Gastrocnemius medialis (tissue), 4 donors: ENCODE data around the gene CCR9. TPM values are rescaled to one million over a fixed set of nuclear protein-coding genes. Genes with fewer than 3 reads are reported as not detected.
A peak's percentile ranks its signal among the peaks of the same experiment; 100 is the strongest.

ENCODE experiments used
- ATAC-seq, 2 donors: fragments of 150-250 bp; one replicate each; pipeline ENCODE4 v1.9.1; 2016
- DNase-seq, 2 donors: peaks; one replicate each; pipeline ENCODE4 v3.0.0-alpha.2; 2019
- H3K27ac ChIP-seq, 4 donors: fragments of 200-600 bp; sonication (generic); 1 replicate in 1 of 4; 2 replicates in 3 of 4; pipeline ENCODE4 v1.5.1; 2016 to 2018; ENCODE audit warnings: mild to moderate bottlenecking in 2 of 4, moderate library complexity in 1 of 4
- H3K27me3 ChIP-seq, 3 donors: fragments of 200-600 bp; sonication (generic) in 2 of 3; 1 replicate in 1 of 3; 2 replicates in 2 of 3; pipeline versions ENCODE4 v1.5.1 to v1.6.0; 2016 to 2019; ENCODE audit warnings: mild to moderate bottlenecking in 1 of 3, moderate library complexity in 1 of 3
- H3K36me3 ChIP-seq, 2 donors: fragments of 200-600 bp; sonication (generic) in 1 of 2; one replicate each; pipeline ENCODE4 v1.5.1; 2017 to 2018
- H3K4me1 ChIP-seq, 2 donors: fragments of 200-600 bp; sonication (generic) in 1 of 2; one replicate each; pipeline ENCODE4 v1.5.1; 2016 to 2017; ENCODE audit warnings: mild to moderate bottlenecking in 2 of 2
- H3K4me3 ChIP-seq, 4 donors: fragments of 200-600 bp; sonication (generic) in 3 of 4; 1 replicate in 1 of 4; 2 replicates in 3 of 4; pipeline ENCODE4 v1.5.1; 2016 to 2019; ENCODE audit warnings: mild to moderate bottlenecking in 2 of 4
- H3K9me3 ChIP-seq, 3 donors: fragments of 200-600 bp; sonication (generic) in 2 of 3; 1 replicate in 1 of 3; 2 replicates in 2 of 3; pipeline ENCODE4 v1.5.1; 2016 to 2019
- CTCF ChIP-seq, 5 experiments: fragments of 450-650 bp in 3 of 5; fragments of 200-600 bp in 2 of 5; sonication (generic) in 2 of 5; IDR thresholded peaks in 4 of 5; conservative IDR thresholded peaks in 1 of 5; 1 replicate in 4 of 5; 2 replicates in 1 of 5; pipeline ENCODE4 v1.5.1; 2016 to 2019; ENCODE audit warnings: antibody characterized with exemption in 5 of 5, mild to moderate bottlenecking in 3 of 5, moderate library complexity in 3 of 5
- POLR2A ChIP-seq, 2 donors: fragments of 450-650 bp; IDR thresholded peaks; one replicate each; pipeline ENCODE4 v1.6.1; 2017; ENCODE audit warnings: antibody characterized with exemption in 2 of 2, mild to moderate bottlenecking in 2 of 2, moderate library complexity in 2 of 2
- in situ Hi-C, 4 donors: fragments of 200-750 bp; cut with MboI; loops; one replicate each; pipeline versions ENCODE4 v1.15.0 to v1.8.0; 2017; ENCODE audit warnings: low sequenced_read_pairs in 4 of 4
- intact Hi-C: fragments of 100-400 bp; cut with DNase I; formaldehyde crosslinking; loops from one replicate; pipeline ENCODE4 v1.15.1; 2023; ENCODE audit warnings: low total_unique reads
- total RNA-seq, 4 donors: library from RNA; depleted of rRNA; stranded (reverse); fragments of >200 nt; gene quantifications; one replicate each; pipeline versions ENCODE4 v1.1.0 to v1.2.3, GENCODE V29; 2016

Gene CCR9
- total RNA-seq, 4 donors from 2014 or later = 0.09 to 0.13 TPM; not detected in 2

DNA sequence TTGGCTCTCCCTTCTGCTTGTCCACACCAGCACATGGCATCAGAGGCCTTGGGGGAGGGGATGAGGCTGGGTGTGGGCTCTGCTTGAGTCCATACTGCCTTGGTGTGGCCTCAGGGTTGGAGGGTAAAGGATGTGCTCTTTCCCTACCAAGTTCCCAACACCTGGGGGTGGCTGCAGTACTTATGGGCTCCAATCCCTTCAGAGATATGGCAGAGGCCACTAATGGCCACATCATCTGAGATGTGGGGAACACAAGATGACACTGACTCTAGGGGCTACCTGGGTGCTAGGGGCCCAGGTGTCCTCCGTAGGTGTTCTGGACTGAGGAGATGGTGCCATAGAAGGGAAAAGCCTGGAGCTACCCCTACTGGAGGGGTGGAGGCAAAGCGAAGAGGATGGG lies 63.8 kb downstream of the CCR9 start:
- no peak overlapping the region for H3K4me3 ChIP-seq
- H3K27ac ChIP-seq = peak overlapping the region; percentile 16 to 100 (median 32)
- no peak for ATAC-seq
- H3K9me3 ChIP-seq = no peaks in the 10 kb centered on the region
- TF ChIP-seq POLR2A (IDR thresholded peaks at IDR 0.05) (no peak), CTCF (IDR thresholded peaks at IDR 0.05 in 4 of 5, conservative IDR thresholded peaks at IDR 0.05 in 1 of 5) (no peak)
- DNase-seq = no peak
- no peaks in the 10 kb centered on the region for H3K27me3 ChIP-seq
- intact Hi-C loops = no loop called here
- peaks cover 0 to 95% of the 10 kb centered on the region in 2 donors for H3K36me3 ChIP-seq
- peaks cover 0 to 12% of the 10 kb centered on the region in 2 donors for H3K4me1 ChIP-seq
- in situ Hi-C loops = no loop called here

- H3K27ac ChIP-seq = peak overlapping the region; percentile 23 to 100 (median 40)
- TF ChIP-seq POLR2A (IDR thresholded peaks at IDR 0.05) (no peak), CTCF (IDR thresholded peaks at IDR 0.05 in 4 of 5, conservative IDR thresholded peaks at IDR 0.05 in 1 of 5) (no peak)
- H3K36me3 ChIP-seq = peaks cover 0 to 100% of the 10 kb centered on the region in 2 donors
- no peaks in the 10 kb centered on the region for H3K9me3 ChIP-seq
- no peaks in the 10 kb centered on the region for H3K27me3 ChIP-seq
- no peak overlapping the region for H3K4me3 ChIP-seq
- intact Hi-C loops (no loop called here), in situ Hi-C loops (no loop called here)
- DNase-seq (no peak), ATAC-seq (no peak)
- peaks cover 0 to 6% of the 10 kb centered on the region in 2 donors for H3K4me1 ChIP-seq
Observed at GRCh38 chr3:45950686-45951600, 64.6 kb downstream of the CCR9 start.

DNA sequence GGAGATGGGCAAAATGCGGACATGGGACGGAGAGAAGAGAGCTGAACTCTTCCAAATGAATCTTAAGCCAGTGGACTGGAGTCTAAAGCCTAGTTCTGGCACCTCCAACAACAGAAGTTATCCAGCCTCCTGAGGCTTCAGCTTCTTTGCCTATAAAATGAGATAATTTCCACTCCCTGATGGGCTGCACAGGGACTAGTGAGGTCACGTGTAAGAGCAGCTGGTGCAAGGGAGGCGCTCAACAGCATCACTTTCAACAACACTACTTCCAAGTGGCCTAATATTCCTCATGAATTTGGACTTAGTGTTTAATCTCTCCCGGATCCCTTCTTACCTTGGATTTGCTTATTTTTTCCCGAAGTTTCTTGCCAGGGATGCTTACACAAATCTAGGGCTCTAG lies 65.6 kb downstream of the CCR9 start:
- intact Hi-C loops = no loop called here
- ATAC-seq = no peak

GRCh38 chr3:45952456-45952855 lies 66.1 kb downstream of the CCR9 start:
- intact Hi-C loops = no loop called here

More for the DNA sequence above, 65.6 kb downstream of the CCR9 start:
- Histone ChIP-seq H3K36me3 (peaks cover 0 to 99% of the 10 kb centered on the region in 2 donors), H3K4me3 (no peak overlapping the region), H3K4me1 (peaks cover 0 to 5% of the 10 kb centered on the region in 2 donors), H3K27ac (peak overlapping the region in 3 of 4 donors; percentile 29 to 100 (median 50)), H3K27me3 (no peaks in the 10 kb centered on the region), H3K9me3 (no peaks in the 10 kb centered on the region)
- TF ChIP-seq POLR2A (IDR thresholded peaks at IDR 0.05) (no peak), CTCF (IDR thresholded peaks at IDR 0.05 in 4 of 5, conservative IDR thresholded peaks at IDR 0.05 in 1 of 5) (no peak)
- in situ Hi-C loops = no loop called here
- no peak for DNase-seq

More at GRCh38 chr3:45952456-45952855, 66.1 kb downstream of the CCR9 start:
- Histone ChIP-seq H3K9me3 (no peaks in the 10 kb centered on the region), H3K36me3 (peaks cover 0 to 99% of the 10 kb centered on the region in 2 donors), H3K4me3 (no peak overlapping the region), H3K4me1 (peaks cover 0 to 10% of the 10 kb centered on the region in 2 donors), H3K27me3 (no peaks in the 10 kb centered on the region), H3K27ac (peak overlapping the region; percentile 13 to 100 (median 40))
- in situ Hi-C loops = no loop called here
- ATAC-seq (peak in 1 of 2 donors; percentile 39), DNase-seq (no peak)
- no peak for TF ChIP-seq POLR2A (IDR thresholded peaks at IDR 0.05)
- no peak for TF ChIP-seq CTCF (IDR thresholded peaks at IDR 0.05 in 4 of 5, conservative IDR thresholded peaks at IDR 0.05 in 1 of 5)

Other genes starting within 250 kb of the CCR9 start
- gene SACM1L, start 197.1 kb upstream of the CCR9 start, total RNA-seq = 10 to 100 TPM in 2 of 4 donors, 1 to 10 TPM in 2; 7.7 to 28.7 (median 9.1) TPM
- 1 to 10 TPM in 1 of 4 donors, under 1 TPM in 3; 0.49 to 1.5 (median 0.64) TPM for gene SLC6A20, start 90.0 kb upstream of the CCR9 start, total RNA-seq
- 1 to 10 TPM; 3.2 to 7.6 (median 5.0) TPM for gene LZTFL1, start 44.4 kb upstream of the CCR9 start, total RNA-seq
- gene CXCR6, start 56.9 kb downstream of the CCR9 start, total RNA-seq = under 1 TPM in 2 of 4 donors, not detected in 2; 0.29 to 0.51 TPM
- 10 to 100 TPM; 47.4 to 99.8 (median 84.2) TPM for gene FYCO1, start 109.3 kb downstream of the CCR9 start, total RNA-seq
- under 1 TPM in 1 of 4 donors, not detected in 3; 0.04 TPM for gene XCR1, start 140.9 kb downstream of the CCR9 start, total RNA-seq